SK-N-SH (cell line): ENCODE data around the gene RAI1. TPM values are rescaled to one million over a fixed set of nuclear protein-coding genes. Genes with fewer than 3 reads are reported as not detected.

Source experiments
- CTCF ChIA-PET: fragments of 300-600, 350-600 bp; formaldehyde crosslinking; extraction: SDS; loops from one replicate; lab custom pipeline; 2021; lab: Yijun Ruan, JAX
- POLR2A ChIA-PET: fragments of 350-600 bp; sonication (Branson Sonifier 250); formaldehyde crosslinking; extraction: SDS; loops from one replicate; lab custom pipeline; 2020; ENCODE audit warnings: antibody characterized with exemption, inconsistent platforms; lab: Yijun Ruan, JAX
- DNase-seq: peaks from one replicate; pipeline ENCODE4 v3.0.0; 2012
- H2AFZ ChIP-seq: fragments of 200-600 bp; sonication (generic); 2 replicates; pipeline ENCODE4 v1.8.1; 2016; ENCODE audit warnings: antibody characterized with exemption, mild to moderate bottlenecking, low read depth
- H3F3A ChIP-seq: fragments of 200-600 bp; sonication (generic); replicated peaks from 2 replicates; pipeline ENCODE3; 2016; ENCODE audit warnings: antibody characterized with exemption, mild to moderate bottlenecking; ENCODE audit not compliant: insufficient read depth
- H3K27ac ChIP-seq, 2 experiments: fragments of 200-500 bp in 1 of 2; fragments of 200-600 bp in 1 of 2; sonication (Bioruptor generic) in 1 of 2; sonication (generic), shearing (Covaris generic) in 1 of 2; 2 replicates each; pipeline versions ENCODE4 v1.5.1 to v1.6.1; 2014 to 2016; ENCODE audit warnings: low read depth in 2 of 2, inconsistent platforms in 1 of 2, low read length in 1 of 2, mild to moderate bottlenecking in 1 of 2, mixed read lengths in 1 of 2
- H3K27me3 ChIP-seq: fragments of 200-600 bp; sonication (generic), shearing (Covaris generic); 2 replicates; pipeline ENCODE4 v1.6.1; 2016; ENCODE audit warnings: mixed run types; ENCODE audit not compliant: insufficient read depth
- H3K36me3 ChIP-seq, 2 experiments: fragments of 200-500 bp in 1 of 2; fragments of 200-600 bp in 1 of 2; sonication (Bioruptor generic) in 1 of 2; sonication (generic) in 1 of 2; replicated peaks in 1 of 2; 2 replicates each; pipeline versions ENCODE3 to v1.5.1; 2014 to 2016; ENCODE audit warnings: low read length in 1 of 2, mild to moderate bottlenecking in 1 of 2; ENCODE audit not compliant: insufficient read depth in 2 of 2, control insufficient read depth in 1 of 2
- H3K4me1 ChIP-seq, 2 experiments: fragments of 200-500 bp in 1 of 2; fragments of 200-600 bp in 1 of 2; sonication (Bioruptor generic) in 1 of 2; sonication (generic), shearing (Covaris generic) in 1 of 2; 2 replicates each; pipeline versions ENCODE4 v1.5.1 to v1.6.1; 2014 to 2016; ENCODE audit warnings: low read depth in 1 of 2, low read length in 1 of 2, mixed run types in 1 of 2; ENCODE audit not compliant: insufficient read depth in 2 of 2, control insufficient read depth in 1 of 2
- H3K4me2 ChIP-seq: fragments of 200-600 bp; sonication (generic), shearing (Covaris generic); 2 replicates; pipeline ENCODE4 v1.6.1; 2017; ENCODE audit warnings: mixed run types
- H3K4me3 ChIP-seq, 2 experiments: fragments of 200-500 bp in 1 of 2; fragments of 200-600 bp in 1 of 2; sonication (Bioruptor generic) in 1 of 2; sonication (generic), shearing (Covaris generic) in 1 of 2; 2 replicates each; pipeline versions ENCODE4 v1.5.1 to v1.8.1; 2014 to 2016; ENCODE audit warnings: low read depth in 2 of 2, inconsistent platforms in 1 of 2, low read length in 1 of 2, mild to moderate bottlenecking in 1 of 2, mixed read lengths in 1 of 2, moderate library complexity in 1 of 2
- H3K79me2 ChIP-seq: fragments of 200-600 bp; sonication (generic); 2 replicates; pipeline ENCODE4 v1.8.1; 2017; ENCODE audit warnings: mild to moderate bottlenecking; ENCODE audit not compliant: insufficient read depth
- H3K9ac ChIP-seq: fragments of 200-600 bp; sonication (generic); 2 replicates; pipeline ENCODE4 v1.6.1; 2017; ENCODE audit warnings: mixed run types
- H3K9me2 ChIP-seq: fragments of 200-600 bp; sonication (generic); 2 replicates; pipeline ENCODE4 v1.6.1; 2017; ENCODE audit warnings: mixed run types
- H3K9me3 ChIP-seq: fragments of 200-600 bp; sonication (generic); 2 replicates; pipeline ENCODE4 v1.6.1; 2017; ENCODE audit warnings: mixed run types, mild to moderate bottlenecking, moderate library complexity
- H4K20me1 ChIP-seq: fragments of 200-600 bp; sonication (generic); 2 replicates; pipeline ENCODE4 v1.6.1; 2017; ENCODE audit warnings: mild to moderate bottlenecking, mixed run types; ENCODE audit not compliant: insufficient read depth
- CHD2 ChIP-seq: fragments of 150-350 bp; IDR thresholded peaks from 2 replicates; pipeline ENCODE4 v1.6.1; 2018; ENCODE audit warnings: low read length; ENCODE audit not compliant: partially characterized antibody
- EP300 ChIP-seq, 2 experiments: IDR thresholded peaks; 2 replicates each; pipeline versions ENCODE4 v1.4.0 to v1.6.1; 2012; ENCODE audit warnings: borderline replicate concordance in 1 of 2, low read depth in 1 of 2, low read length in 1 of 2
- FOXM1 ChIP-seq: IDR thresholded peaks from 2 replicates; pipeline ENCODE4 v1.4.0; 2012; ENCODE audit warnings: low read depth, mild to moderate bottlenecking
- GATA2 ChIP-seq: sonication (generic); formaldehyde crosslinking; IDR thresholded peaks from 2 replicates; pipeline ENCODE4 v1.5.0; 2020; ENCODE audit warnings: mild to moderate bottlenecking, missing genetic modification reagents
- MXI1 ChIP-seq: IDR thresholded peaks from 2 replicates; pipeline ENCODE4 v1.6.1; 2012; ENCODE audit warnings: mild to moderate bottlenecking, low read depth, low read length, improper control_type of control experiment
- NFIC ChIP-seq: IDR thresholded peaks from 2 replicates; pipeline ENCODE4 v1.4.0; 2012; ENCODE audit warnings: borderline replicate concordance
- NRF1 ChIP-seq: IDR thresholded peaks from 2 replicates; pipeline ENCODE4 v1.6.1; 2012; ENCODE audit warnings: low read depth, mild to moderate bottlenecking, low read length
- RAD21 ChIP-seq: IDR thresholded peaks from 2 replicates; pipeline ENCODE4 v1.6.1; 2012; ENCODE audit warnings: mild to moderate bottlenecking, low read length
- RFX5 ChIP-seq: IDR thresholded peaks from 2 replicates; pipeline ENCODE4 v1.6.1; 2012; ENCODE audit warnings: mild to moderate bottlenecking, improper control_type of control experiment, low read length
- RXRA ChIP-seq: IDR thresholded peaks from 2 replicates; pipeline ENCODE4 v1.4.0; 2012; ENCODE audit warnings: low read depth, mild to moderate bottlenecking, borderline replicate concordance
- TCF12 ChIP-seq: IDR thresholded peaks from 2 replicates; pipeline ENCODE4 v1.4.0; 2012
- WGBS: methylation state at CpG from one replicate; pipeline ENCODE4 v1.1.6; 2017; ENCODE audit warnings: low lambda C conversion rate; 5-methylcytosine and 5-hydroxymethylcytosine counted together
- polyA plus RNA-seq, 3 experiments: library from polyadenylated mRNA; depleted of rRNA; stranded (reverse); fragments of >200 nt; gene quantifications; 2 replicates each; pipeline ENCODE4 v1.2.3, GENCODE V29; 2012
- TF ChIP-seq, protein P1 (sequence below): IDR thresholded peaks from 2 replicates; pipeline ENCODE4 v1.6.1; 2012; ENCODE audit warnings: mild to moderate bottlenecking, low read depth, low read length, moderate library complexity
- TF ChIP-seq, protein P2 (sequence below): IDR thresholded peaks from 2 replicates; pipeline ENCODE4 v1.4.0; 2012; ENCODE audit warnings: low read depth
- TF ChIP-seq, protein P3 (sequence below): IDR thresholded peaks from 2 replicates; pipeline ENCODE4 v1.4.0; 2012; ENCODE audit warnings: low read depth, borderline replicate concordance

RAI1 gene
- polyA plus RNA-seq, 1 of the 3 experiments (the other 2 are of a cell fraction), result 4.7 TPM

GRCh38 chr17:17758941-17759563 is 77.8 kb downstream of the RAI1 start:
- Histone ChIP-seq H3K9me3 (no peaks in the 10 kb centered on the region), H3K9ac (no peak overlapping the region), H3K9me2 (no peaks in the 10 kb centered on the region), H3K4me3 (no peak overlapping the region), H3K27me3 (no peaks in the 10 kb centered on the region), H3K79me2 (peaks cover 36% of the 10 kb centered on the region; the same call in 1 of the 2 replicates), H3K4me1 (peaks cover 0 to 49% of the 10 kb centered on the region in 2 experiments; a peak in 1 of 4 replicates), H3K27ac (peak overlapping the region in 1 of 2 experiments; percentile 39; a peak in 1 of 4 replicates), H2AFZ (no peak overlapping the region), H3K36me3 (peaks cover 0 to 2% of the 10 kb centered on the region in 2 experiments), H3F3A (no peaks in the 10 kb centered on the region), H4K20me1 (peaks cover 50% of the 10 kb centered on the region), H3K4me2 (no peak overlapping the region)
- 96% methylated on average over 7 of the region's 7 CpGs for WGBS
- POLR2A ChIA-PET, result no interaction called here
- TF ChIP-seq GATA2 (CRISPR knock-in tag), result no peak
- TF ChIP-seq FOXM1, result no peak
- no peak for TF ChIP-seq TCF12
- TF ChIP-seq CHD2, result no peak
- CTCF ChIA-PET, result interaction anchor here (0.6 to 1.1 kb wide), 5 partner anchors 10 to 96 kb away, joined by 3 to 4 read pairs (median 4); no protein-coding TSS in a partner anchor
- no peak for DNase-seq

DNA sequence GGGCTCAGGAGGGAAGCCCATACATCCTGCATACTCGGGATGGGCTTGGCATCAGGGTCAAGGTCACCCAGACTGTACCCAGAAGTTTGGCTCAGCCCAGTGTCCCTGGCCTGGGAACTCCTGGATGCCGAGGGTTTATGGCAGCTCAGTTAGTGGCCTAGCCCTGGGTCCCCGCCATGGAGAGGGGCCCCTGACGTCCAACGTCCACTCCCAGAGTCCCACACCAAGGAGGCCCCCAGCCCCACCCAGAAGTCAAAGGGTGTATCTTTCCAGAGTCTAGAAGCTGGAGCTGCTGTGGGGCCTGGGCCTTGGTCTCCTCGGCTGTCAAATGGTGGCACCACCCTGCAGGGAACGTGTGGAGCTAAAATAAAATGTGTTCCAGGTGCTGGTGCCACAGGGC is 79.1 kb downstream of the RAI1 start:
- Histone ChIP-seq H3K36me3 (peaks cover 0 to 2% of the 10 kb centered on the region in 2 experiments), H3K79me2 (peaks cover 29% of the 10 kb centered on the region; the same call in 1 of the 2 replicates), H4K20me1 (peaks cover 53% of the 10 kb centered on the region), H3K9me3 (no peaks in the 10 kb centered on the region), H3K9ac (no peak overlapping the region), H3K27me3 (no peaks in the 10 kb centered on the region), H3F3A (no peaks in the 10 kb centered on the region), H3K4me2 (no peak overlapping the region), H3K27ac (no peak overlapping the region), H3K4me3 (no peak overlapping the region), H3K9me2 (no peaks in the 10 kb centered on the region), H3K4me1 (peaks cover 0 to 46% of the 10 kb centered on the region in 2 experiments; a peak in 1 of 4 replicates), H2AFZ (no peak overlapping the region)
- WGBS, result 93% methylated on average over 3 of the region's 7 CpGs
- no peak for DNase-seq
- TF ChIP-seq MXI1 (no peak), FOXM1 (no peak)
- ChIA-PET CTCF (interaction anchor here (1.0 to 1.7 kb wide), 3 partner anchors 14 to 70 kb away, joined by 3 to 4 read pairs (median 4); no protein-coding TSS in a partner anchor), POLR2A (no interaction called here)

DNA sequence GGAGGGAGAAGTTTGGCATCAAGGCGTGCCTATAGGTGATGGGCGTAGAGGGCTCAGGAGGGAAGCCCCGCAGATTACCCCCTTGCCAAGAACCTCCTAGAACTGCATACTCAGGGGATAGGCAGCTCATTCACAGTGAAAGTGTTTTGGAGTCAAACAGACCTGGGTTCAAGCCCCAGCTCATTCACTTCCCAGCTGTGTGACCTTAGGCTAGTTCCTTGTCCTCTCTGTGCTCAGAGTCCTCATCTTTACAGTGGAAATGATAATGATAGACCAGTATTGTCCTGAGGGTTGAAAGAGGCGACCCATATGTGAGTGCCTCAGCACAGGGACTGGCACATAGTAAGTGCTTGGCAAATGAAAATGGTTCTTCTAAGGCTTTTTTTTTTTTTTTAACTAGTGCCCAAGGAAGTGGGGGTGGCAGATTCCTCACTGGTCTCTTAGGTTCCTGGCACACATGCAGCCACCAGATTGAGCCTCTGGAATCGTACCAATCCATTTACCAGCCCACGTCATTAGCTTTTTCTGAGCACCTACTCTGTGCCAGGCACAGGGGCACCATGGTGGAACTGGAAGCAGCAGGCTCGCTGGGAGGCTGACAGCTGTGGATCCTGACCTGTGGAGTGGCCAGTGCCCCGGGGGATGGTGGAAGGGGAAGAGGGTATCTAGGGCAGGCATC is 79.8 kb downstream of the RAI1 start:
- no peak overlapping the region; a peak in 1 of 4 replicates for H3K27ac ChIP-seq
- no peaks in the 10 kb centered on the region for H3K9me2 ChIP-seq
- H2AFZ ChIP-seq, result no peak overlapping the region
- H3K4me3 ChIP-seq, result no peak overlapping the region
- ChIA-PET POLR2A (no interaction called here), CTCF (interaction anchor here (1.3 to 1.7 kb wide), 2 partner anchors 13 to 15 kb away, joined by 4 read pairs; no protein-coding TSS in a partner anchor)
- no peak overlapping the region for H3K4me2 ChIP-seq
- peaks cover 0 to 2% of the 10 kb centered on the region in 2 experiments for H3K36me3 ChIP-seq
- no peaks in the 10 kb centered on the region for H3F3A ChIP-seq
- no peaks in the 10 kb centered on the region for H3K9me3 ChIP-seq
- H3K27me3 ChIP-seq, result no peaks in the 10 kb centered on the region
- peaks cover 59% of the 10 kb centered on the region for H4K20me1 ChIP-seq
- H3K9ac ChIP-seq, result no peak overlapping the region
- no peak for DNase-seq
- 88% methylated on average over 8 of the region's 8 CpGs for WGBS
- H3K4me1 ChIP-seq, result peaks cover 6 to 49% of the 10 kb centered on the region in 2 experiments; a peak in 2 of 4 replicates
- H3K79me2 ChIP-seq, result peaks cover 25% of the 10 kb centered on the region; the same call in 1 of the 2 replicates
- TF ChIP-seq EP300 (IDR thresholded peaks at IDR 0.05; ENCODE audit: borderline replicate concordance in 1 of 2, low read depth in 1 of 2, low read length in 1 of 2), result no peak
- no peak for TF ChIP-seq MXI1
- no peak for TF ChIP-seq CHD2
- TF ChIP-seq RFX5, result no peak
- TF ChIP-seq, protein P1, sequence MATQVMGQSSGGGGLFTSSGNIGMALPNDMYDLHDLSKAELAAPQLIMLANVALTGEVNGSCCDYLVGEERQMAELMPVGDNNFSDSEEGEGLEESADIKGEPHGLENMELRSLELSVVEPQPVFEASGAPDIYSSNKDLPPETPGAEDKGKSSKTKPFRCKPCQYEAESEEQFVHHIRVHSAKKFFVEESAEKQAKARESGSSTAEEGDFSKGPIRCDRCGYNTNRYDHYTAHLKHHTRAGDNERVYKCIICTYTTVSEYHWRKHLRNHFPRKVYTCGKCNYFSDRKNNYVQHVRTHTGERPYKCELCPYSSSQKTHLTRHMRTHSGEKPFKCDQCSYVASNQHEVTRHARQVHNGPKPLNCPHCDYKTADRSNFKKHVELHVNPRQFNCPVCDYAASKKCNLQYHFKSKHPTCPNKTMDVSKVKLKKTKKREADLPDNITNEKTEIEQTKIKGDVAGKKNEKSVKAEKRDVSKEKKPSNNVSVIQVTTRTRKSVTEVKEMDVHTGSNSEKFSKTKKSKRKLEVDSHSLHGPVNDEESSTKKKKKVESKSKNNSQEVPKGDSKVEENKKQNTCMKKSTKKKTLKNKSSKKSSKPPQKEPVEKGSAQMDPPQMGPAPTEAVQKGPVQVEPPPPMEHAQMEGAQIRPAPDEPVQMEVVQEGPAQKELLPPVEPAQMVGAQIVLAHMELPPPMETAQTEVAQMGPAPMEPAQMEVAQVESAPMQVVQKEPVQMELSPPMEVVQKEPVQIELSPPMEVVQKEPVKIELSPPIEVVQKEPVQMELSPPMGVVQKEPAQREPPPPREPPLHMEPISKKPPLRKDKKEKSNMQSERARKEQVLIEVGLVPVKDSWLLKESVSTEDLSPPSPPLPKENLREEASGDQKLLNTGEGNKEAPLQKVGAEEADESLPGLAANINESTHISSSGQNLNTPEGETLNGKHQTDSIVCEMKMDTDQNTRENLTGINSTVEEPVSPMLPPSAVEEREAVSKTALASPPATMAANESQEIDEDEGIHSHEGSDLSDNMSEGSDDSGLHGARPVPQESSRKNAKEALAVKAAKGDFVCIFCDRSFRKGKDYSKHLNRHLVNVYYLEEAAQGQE, result no peak
- TF ChIP-seq, protein P2, sequence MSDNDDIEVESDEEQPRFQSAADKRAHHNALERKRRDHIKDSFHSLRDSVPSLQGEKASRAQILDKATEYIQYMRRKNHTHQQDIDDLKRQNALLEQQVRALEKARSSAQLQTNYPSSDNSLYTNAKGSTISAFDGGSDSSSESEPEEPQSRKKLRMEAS, result no peak
- TF ChIP-seq NFIC, result no peak
- TF ChIP-seq, protein P3, sequence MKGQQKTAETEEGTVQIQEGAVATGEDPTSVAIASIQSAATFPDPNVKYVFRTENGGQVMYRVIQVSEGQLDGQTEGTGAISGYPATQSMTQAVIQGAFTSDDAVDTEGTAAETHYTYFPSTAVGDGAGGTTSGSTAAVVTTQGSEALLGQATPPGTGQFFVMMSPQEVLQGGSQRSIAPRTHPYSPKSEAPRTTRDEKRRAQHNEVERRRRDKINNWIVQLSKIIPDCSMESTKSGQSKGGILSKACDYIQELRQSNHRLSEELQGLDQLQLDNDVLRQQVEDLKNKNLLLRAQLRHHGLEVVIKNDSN, result no peak
- TF ChIP-seq RXRA, result no peak
- no peak for TF ChIP-seq FOXM1
- TF ChIP-seq RAD21, result no peak
- TF ChIP-seq NRF1, result no peak
